22Rv1 (cell line): ENCODE data around the gene ATRN.

Source experiments
- H3K27ac ChIP-seq: fragments of 450-650 bp; 2 replicates; pipeline ENCODE4 v1.5.1; 2017
- ZFX ChIP-seq: fragments of 450-650 bp; IDR thresholded peaks from 2 replicates; pipeline ENCODE4 v1.6.1; 2017; ENCODE audit warnings: antibody characterized with exemption, borderline replicate concordance
- TF ChIP-seq, protein P1 (sequence below): fragments of 450-650 bp; IDR thresholded peaks from 2 replicates; pipeline ENCODE4 v1.5.1; 2017; ENCODE audit warnings: mild to moderate bottlenecking

ATRN gene

GRCh38 chr20:3678856-3679720 is 208.3 kb downstream of the ATRN start:
- TF ChIP-seq, protein P1, sequence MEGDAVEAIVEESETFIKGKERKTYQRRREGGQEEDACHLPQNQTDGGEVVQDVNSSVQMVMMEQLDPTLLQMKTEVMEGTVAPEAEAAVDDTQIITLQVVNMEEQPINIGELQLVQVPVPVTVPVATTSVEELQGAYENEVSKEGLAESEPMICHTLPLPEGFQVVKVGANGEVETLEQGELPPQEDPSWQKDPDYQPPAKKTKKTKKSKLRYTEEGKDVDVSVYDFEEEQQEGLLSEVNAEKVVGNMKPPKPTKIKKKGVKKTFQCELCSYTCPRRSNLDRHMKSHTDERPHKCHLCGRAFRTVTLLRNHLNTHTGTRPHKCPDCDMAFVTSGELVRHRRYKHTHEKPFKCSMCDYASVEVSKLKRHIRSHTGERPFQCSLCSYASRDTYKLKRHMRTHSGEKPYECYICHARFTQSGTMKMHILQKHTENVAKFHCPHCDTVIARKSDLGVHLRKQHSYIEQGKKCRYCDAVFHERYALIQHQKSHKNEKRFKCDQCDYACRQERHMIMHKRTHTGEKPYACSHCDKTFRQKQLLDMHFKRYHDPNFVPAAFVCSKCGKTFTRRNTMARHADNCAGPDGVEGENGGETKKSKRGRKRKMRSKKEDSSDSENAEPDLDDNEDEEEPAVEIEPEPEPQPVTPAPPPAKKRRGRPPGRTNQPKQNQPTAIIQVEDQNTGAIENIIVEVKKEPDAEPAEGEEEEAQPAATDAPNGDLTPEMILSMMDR, result no peak
- no peak for TF ChIP-seq ZFX

DNA sequence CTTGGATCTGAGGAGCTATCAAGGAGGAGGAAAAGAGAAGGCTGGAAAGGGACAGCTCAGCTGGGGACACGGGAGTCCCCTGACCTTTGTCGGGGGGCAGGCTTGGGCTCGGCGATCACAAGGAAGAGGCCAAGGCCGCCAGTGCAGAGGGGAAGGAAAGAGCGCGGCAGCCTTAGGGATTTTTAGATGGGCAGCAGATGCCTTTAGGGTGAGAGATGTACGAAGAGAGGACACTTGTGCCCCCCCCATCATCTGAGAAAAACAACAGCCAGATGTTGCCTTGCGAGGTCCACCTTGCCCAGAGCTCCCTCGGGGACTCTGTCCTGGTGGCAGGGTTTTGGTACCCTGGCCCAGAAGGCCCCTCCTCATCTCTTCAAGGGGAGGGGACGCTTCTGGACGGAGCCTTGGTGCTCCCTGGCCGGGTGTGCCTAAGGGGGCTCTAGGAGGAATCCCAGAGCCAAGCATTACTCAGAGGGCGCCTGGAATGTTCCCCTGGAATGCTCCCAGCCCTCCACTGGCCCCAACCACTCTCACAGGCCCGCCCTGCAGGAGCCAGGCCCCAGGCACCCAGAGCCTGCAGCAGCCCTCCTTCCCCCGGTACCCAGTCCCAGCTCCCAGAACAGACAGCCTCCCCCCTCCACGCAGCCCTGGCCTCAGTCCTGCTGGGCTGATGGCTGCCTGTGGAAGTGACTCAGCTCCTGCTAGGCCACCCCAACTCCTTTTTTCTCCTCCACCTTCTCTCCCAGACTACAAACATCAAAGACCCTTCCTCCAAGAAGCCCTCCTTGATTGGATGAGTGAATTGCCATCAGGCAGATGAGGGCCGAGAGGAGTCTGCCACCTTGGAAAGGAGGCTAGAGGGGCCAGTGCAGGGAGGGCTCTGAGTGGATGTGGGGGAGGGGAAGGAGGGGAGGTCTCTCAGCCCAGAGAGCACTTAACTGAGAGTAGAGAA is 209.2 kb downstream of the ATRN start:
- no peak for TF ChIP-seq ZFX
- TF ChIP-seq, protein P1, result no peak
- H3K27ac ChIP-seq, result no peak overlapping the region

More at GRCh38 chr20:3678856-3679720, 208.3 kb downstream of the ATRN start:
- H3K27ac ChIP-seq, result no peak overlapping the region

DNA sequence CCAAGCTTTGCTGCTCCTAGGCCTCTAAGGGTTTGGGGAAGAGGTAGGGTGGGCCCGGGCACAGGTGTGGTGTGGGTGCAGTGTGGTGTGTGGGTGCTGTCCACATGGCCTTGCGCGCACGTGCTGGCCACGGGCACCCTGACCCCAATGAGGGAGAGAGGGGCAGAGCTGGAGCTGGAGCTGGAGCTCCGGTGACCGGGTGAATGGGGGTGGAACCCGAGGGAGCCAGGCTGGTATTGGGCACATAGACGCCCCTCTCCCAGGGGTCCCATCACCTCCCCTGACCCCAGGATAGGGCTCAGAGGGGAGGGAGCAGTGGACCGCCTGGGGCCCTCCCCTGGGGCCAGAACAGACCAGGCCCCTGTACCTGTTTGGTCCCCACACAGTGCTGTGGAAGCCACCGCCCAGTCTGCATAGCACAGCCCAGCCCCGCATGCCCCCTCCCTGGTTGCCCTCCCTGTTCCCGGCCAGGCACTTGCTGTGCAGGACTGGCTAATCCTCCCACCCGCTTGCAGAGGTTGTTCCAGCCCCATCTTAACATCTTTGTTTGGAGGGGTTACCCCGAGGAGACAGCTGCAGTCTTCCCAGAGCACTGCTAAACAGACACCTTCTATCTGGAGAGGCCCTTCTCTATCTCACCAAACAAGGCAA is 210.0 kb downstream of the ATRN start:
- no peak for TF ChIP-seq ZFX
- TF ChIP-seq, protein P1, result no peak

DNA sequence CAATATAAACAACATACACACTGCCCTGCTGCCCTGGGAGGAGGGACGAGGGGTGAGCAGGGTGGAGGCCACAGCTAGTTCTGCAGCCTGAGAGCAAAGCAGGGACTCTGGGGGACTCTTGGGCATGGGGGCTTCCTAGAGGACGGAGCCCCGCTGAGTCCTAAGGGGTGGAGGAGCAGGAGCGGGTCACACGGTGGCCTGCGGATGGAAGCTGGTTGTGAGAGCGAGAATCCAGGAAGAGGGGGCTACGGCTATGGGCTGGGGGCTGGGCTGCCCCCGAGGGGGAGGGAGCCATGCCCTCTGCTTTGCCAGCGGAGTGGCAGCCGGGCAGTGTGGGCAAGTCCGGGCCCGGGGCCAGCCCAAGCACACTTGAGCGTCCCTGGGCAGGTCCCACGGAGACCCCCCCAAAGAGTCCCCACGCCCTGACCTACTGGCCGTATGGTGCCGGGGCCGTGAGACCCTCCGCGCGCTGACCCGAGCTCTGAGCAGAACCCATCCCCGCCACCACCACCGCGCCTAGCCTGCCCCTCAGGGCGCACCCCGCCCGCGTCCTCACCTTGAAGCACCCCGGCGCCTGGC is 210.6 kb downstream of the ATRN start:
- H3K27ac ChIP-seq, result no peak overlapping the region
- TF ChIP-seq, protein P1, result no peak
- TF ChIP-seq ZFX, result no peak

More for the DNA sequence above, 210.0 kb downstream of the ATRN start:
- no peak overlapping the region for H3K27ac ChIP-seq

DNA sequence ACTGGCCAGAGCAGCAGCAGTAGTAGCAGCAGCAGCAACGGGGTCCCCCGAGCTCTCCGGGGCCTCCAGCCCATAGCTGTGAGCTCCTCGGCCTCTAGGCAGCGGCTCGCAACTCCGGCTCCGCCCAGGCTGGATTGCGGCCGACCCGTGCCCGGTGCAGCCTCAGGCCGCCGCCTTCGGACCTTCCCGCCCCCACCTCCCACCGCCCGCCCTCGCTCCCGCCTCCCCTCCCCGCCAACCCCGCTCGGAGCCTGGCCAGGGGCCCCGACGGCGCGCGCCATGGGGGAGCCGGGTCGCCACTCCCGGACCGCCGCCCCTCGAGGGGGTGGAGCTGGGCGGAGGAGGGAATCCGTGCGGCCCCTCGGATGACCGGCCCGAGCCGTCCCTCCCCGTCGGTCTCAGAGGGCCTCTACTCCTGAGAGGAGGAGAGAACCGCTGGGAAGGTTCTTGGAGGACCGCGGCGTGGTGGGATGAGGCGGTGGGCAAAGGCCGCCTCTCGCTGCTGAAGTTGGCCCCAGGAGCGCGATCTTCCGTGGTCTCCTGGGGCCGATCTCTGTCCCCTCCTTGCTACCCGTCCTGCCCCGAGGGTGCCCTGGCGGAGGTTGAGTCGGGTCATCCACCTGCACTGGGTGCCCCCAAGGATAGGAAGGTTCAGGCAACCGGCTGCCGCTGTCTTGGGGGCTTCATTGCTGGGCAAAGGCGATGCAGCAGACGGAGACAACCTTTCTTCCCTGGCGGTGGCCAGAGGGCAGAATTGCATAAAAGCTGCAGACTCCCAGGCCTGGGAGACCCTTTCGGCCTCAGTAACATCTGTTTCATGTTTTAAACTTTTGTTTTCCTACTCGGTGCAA is 211.3 kb downstream of the ATRN start, which contains the start of gene ADAM33:
TSS of gene ADAM33 (minus strand) at position 80 of the 851 bp plus-strand sequence. CDS start at position 74, 6 bp downstream.
- no peak within 1 kb of the TSS for H3K27ac ChIP-seq
- no peak for TF ChIP-seq ZFX
- TF ChIP-seq, protein P1, result no peak

- no peak overlapping the region for H3K27ac ChIP-seq
- no peak for TF ChIP-seq ZFX
- TF ChIP-seq, protein P1, result no peak
These were observed 214.5 kb downstream of the ATRN start for GRCh38 chr20:3685341-3685740.
